ENCODE data around the gene NEUROD6. TPM values are rescaled to one million over a fixed set of nuclear protein-coding genes. Genes with fewer than 3 reads are reported as not detected.

NEUROD6 gene
- polyA plus RNA-seq, 1 donor (not counting 4 experiments of a cell fraction or from before 2014, with no cell fraction given) = not detected

DNA sequence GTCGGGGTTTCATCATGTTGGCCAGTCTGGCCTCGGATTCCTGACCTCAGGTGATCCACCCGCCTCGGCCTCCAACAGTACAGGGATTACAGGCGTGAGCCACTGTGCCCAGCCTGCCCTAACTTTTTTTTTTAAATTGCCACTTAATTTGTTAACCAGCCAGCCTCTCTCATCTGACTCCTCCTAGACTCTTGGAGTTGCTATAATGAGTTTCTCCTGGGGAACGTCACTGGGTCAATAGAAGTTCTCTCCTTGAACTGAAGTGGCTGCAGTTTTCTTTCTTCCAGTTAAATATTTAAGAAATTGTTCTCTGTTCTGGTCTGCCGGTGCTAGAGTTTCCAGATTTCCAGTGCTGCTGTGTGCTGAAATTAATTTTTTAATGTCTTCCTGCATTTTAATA, 27.6 kb downstream of the NEUROD6 start:
- H3K9ac ChIP-seq (ENCODE audit: control insufficient read depth, extremely low read depth, insufficient read depth, low read length) = no peak overlapping the region
- no peak overlapping the region for H2AFZ ChIP-seq (ENCODE audit: control insufficient read depth, low read length)
- no peak overlapping the region for H3K4me2 ChIP-seq (ENCODE audit: control insufficient read depth, extremely low read depth, insufficient read depth, low read depth, low read length)
- no peaks in the 10 kb centered on the region for H3K79me2 ChIP-seq (ENCODE audit: control insufficient read depth, insufficient read depth, low read length)
- H3K27me3 ChIP-seq (ENCODE audit: control insufficient read depth, extremely low read depth, insufficient read depth, low read length) = peaks cover 6% of the 10 kb centered on the region
- H4K20me1 ChIP-seq (ENCODE audit: control insufficient read depth, extremely low read depth, insufficient read depth, low read length) = no peaks in the 10 kb centered on the region
- no peaks in the 10 kb centered on the region for H3K4me1 ChIP-seq (ENCODE audit: control insufficient read depth, extremely low read depth, insufficient read depth, low read length)
- H3K9me1 ChIP-seq (ENCODE audit: control insufficient read depth, extremely low read depth, insufficient read depth, low read length) = no peaks in the 10 kb centered on the region
- no peak overlapping the region for H3K27ac ChIP-seq (ENCODE audit: control insufficient read depth, insufficient read depth, low read length)
- no peaks in the 10 kb centered on the region for H3K9me3 ChIP-seq (ENCODE audit: control insufficient read depth, low read depth, low read length)
- TF ChIP-seq EZH2 (IDR thresholded peaks at IDR 0.05; ENCODE audit: low read length) = no peak
- TF ChIP-seq, protein P1, sequence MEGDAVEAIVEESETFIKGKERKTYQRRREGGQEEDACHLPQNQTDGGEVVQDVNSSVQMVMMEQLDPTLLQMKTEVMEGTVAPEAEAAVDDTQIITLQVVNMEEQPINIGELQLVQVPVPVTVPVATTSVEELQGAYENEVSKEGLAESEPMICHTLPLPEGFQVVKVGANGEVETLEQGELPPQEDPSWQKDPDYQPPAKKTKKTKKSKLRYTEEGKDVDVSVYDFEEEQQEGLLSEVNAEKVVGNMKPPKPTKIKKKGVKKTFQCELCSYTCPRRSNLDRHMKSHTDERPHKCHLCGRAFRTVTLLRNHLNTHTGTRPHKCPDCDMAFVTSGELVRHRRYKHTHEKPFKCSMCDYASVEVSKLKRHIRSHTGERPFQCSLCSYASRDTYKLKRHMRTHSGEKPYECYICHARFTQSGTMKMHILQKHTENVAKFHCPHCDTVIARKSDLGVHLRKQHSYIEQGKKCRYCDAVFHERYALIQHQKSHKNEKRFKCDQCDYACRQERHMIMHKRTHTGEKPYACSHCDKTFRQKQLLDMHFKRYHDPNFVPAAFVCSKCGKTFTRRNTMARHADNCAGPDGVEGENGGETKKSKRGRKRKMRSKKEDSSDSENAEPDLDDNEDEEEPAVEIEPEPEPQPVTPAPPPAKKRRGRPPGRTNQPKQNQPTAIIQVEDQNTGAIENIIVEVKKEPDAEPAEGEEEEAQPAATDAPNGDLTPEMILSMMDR (optimal IDR thresholded peaks at IDR 0.05 in 1 of 3, IDR thresholded peaks at IDR 0.05 in 1 of 3, conservative IDR thresholded peaks at IDR 0.05 in 1 of 3; ENCODE audit: extremely low read depth in 1 of 3, insufficient read depth in 2 of 3, low read length in 3 of 3) = no peak
- dilution Hi-C loops (cut with MboI; ENCODE audit: extremely low pct_ligation_motif_present, low sequenced_read_pairs) = no loop called here
- no peak for FAIRE-seq
- no peaks in the 10 kb centered on the region for H3K36me3 ChIP-seq (ENCODE audit: control insufficient read depth in 2 of 2, extremely low read depth in 1 of 2, insufficient read depth in 2 of 2, low read length in 2 of 2)
- DNase-seq (ENCODE audit: low read depth, low spot score) = no peak
- no peak overlapping the region for H3K4me3 ChIP-seq (ENCODE audit: control insufficient read depth in 2 of 3, extremely low read depth in 1 of 3, insufficient read depth in 2 of 3, low read depth in 1 of 3, low read length in 3 of 3)

DNA sequence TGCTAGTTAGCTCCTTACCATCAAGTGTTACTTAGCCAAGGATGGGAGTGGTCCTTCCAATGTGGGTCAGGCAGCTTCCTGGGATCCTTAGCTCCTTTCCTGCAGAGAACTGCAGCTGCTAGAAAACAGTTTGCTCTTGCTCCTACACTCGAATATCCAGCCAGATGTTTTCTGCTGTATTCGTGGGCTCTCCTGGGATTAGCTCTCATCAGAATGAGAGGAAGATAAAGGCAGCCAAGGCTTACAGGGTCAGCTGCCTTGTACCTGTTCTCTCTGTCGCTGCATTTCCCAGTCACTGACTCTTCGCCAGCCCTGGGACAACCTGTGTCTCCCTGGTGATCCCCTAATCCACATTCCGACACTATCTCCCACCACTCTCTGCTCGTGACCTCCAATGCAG, 29.0 kb downstream of the NEUROD6 start:
- no peak for FAIRE-seq

More for the DNA sequence above, 29.0 kb downstream of the NEUROD6 start:
- no peak overlapping the region for H3K27ac ChIP-seq (ENCODE audit: control insufficient read depth, insufficient read depth, low read length)
- no peaks in the 10 kb centered on the region for H3K9me1 ChIP-seq (ENCODE audit: control insufficient read depth, extremely low read depth, insufficient read depth, low read length)
- H3K9ac ChIP-seq (ENCODE audit: control insufficient read depth, extremely low read depth, insufficient read depth, low read length) = no peak overlapping the region
- no peak overlapping the region for H3K4me3 ChIP-seq (ENCODE audit: control insufficient read depth in 2 of 3, extremely low read depth in 1 of 3, insufficient read depth in 2 of 3, low read depth in 1 of 3, low read length in 3 of 3)
- H3K79me2 ChIP-seq (ENCODE audit: control insufficient read depth, insufficient read depth, low read length) = no peaks in the 10 kb centered on the region
- H2AFZ ChIP-seq (ENCODE audit: control insufficient read depth, low read length) = no peak overlapping the region
- TF ChIP-seq, protein P1 (optimal IDR thresholded peaks at IDR 0.05 in 1 of 3, IDR thresholded peaks at IDR 0.05 in 1 of 3, conservative IDR thresholded peaks at IDR 0.05 in 1 of 3; ENCODE audit: extremely low read depth in 1 of 3, insufficient read depth in 2 of 3, low read length in 3 of 3) = no peak
- TF ChIP-seq EZH2 (IDR thresholded peaks at IDR 0.05; ENCODE audit: low read length) = no peak
- no peaks in the 10 kb centered on the region for H3K36me3 ChIP-seq (ENCODE audit: control insufficient read depth in 2 of 2, extremely low read depth in 1 of 2, insufficient read depth in 2 of 2, low read length in 2 of 2)
- dilution Hi-C loops (cut with MboI; ENCODE audit: extremely low pct_ligation_motif_present, low sequenced_read_pairs) = no loop called here
- no peaks in the 10 kb centered on the region for H3K4me1 ChIP-seq (ENCODE audit: control insufficient read depth, extremely low read depth, insufficient read depth, low read length)
- no peak overlapping the region for H3K4me2 ChIP-seq (ENCODE audit: control insufficient read depth, extremely low read depth, insufficient read depth, low read depth, low read length)
- no peaks in the 10 kb centered on the region for H4K20me1 ChIP-seq (ENCODE audit: control insufficient read depth, extremely low read depth, insufficient read depth, low read length)
- H3K27me3 ChIP-seq (ENCODE audit: control insufficient read depth, extremely low read depth, insufficient read depth, low read length) = peaks cover 9% of the 10 kb centered on the region
- DNase-seq (ENCODE audit: low read depth, low spot score) = no peak
- no peaks in the 10 kb centered on the region for H3K9me3 ChIP-seq (ENCODE audit: control insufficient read depth, low read depth, low read length)
